T follicular helper cell (primary cell): ENCODE results near the gene C1orf216.
"Not testable (repeated sequence)": the region's sequence is repeated elsewhere in the genome, so short reads cannot be mapped to it uniquely, and the experiment has no call there.

Experiments used
- DNase-seq: peaks from one replicate; pipeline ENCODE4 v3.0.0-alpha.2; 2020; ENCODE audit warnings: low read depth

C1orf216 gene

DNA sequence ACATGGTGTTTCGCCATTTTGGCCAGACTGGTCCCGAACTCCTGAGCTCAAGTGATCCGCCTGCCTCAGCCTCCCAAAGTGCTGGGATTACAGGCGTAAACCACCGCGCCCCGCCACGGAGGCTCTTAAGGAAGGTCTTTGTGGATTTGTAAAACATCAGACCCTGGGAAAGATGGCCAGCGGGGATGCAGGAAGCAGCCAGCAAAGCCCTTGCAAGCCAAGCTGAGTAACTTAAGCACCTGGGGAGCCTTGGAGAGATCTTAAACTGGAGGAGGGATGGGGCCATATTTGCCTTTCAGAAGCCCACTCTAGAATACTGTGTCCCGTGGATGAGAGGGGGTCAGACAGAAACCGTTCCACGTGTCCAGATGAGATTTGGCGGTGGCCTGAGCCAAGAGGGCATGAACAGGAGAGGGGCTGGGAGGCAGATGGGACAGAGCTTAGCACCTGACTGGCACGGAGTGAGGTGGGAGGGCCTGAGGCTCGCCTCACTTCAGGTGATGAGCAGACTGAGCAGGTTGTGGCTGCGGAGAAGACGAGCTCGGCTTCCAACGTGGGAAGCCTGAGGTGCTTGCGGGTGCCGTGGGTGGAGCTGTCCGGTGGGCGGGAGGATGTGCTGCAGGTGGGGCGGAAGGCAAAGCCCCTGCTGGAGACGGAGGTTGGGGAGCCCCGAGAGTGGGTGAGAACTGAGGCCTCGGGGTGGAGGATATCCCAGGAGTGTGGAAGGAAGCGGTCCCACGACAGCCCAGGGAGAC is 11.7 kb downstream of the C1orf216 start:
- DNase-seq, result no peak

DNA sequence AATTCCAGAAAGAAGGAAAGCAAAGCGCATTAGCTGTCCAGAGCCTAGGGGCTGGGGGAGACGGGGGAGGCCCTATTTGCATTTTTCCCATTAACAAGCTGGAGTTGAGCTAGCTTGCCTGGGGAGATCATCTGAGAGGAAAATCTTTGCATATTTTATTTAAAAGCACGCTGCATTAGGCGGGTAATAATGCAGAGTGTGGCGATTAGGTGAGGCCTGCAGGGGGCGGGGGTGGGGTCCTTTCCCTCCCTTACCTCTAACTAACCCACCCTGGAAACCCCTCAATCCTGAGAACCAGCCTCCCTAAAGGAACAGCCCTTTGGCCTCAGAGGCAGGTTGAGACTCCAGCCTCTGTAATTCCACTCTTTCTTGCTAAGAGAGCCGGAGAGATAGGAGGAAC is 16.2 kb downstream of the C1orf216 start:
- no peak for DNase-seq

DNA sequence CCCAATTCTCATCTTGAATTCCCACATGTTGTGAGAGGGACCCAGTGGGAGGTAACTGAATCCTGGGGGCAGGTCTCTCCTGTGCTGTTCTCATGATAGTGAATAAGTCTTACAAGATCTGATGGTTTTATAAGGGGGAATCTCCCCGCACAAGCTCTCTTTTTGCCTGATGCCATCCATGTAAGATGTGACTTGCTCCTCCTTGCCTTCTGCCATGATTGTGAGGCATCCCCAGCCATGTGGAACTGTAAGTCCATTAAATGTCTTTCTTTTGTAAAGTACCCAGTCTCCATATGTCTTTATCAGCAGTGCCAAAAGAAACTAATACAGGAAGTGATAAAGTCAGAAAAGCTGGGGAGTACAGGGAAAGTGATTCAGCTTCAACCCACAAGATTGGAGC is 19.5 kb downstream of the C1orf216 start:
- DNase-seq, result not testable (repeated sequence)

DNA sequence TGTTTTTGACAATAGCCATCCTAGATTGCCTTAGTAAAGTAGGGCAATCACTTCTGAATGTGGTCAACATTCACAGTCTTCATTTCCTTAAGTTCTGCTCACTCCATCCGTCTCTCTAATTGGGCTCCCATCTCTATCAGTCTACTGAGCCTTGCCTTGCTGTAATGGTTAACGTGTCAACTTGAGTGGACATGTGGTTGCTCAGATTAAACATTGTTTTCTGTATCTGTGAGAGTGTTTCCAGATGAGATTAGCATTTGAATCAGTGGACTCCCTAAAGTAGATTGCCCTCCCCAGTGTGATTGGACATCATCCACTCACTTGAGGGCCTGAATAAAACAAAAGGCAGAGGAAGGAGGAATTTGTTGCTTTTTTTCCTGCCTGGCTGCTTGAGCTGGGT is 26.4 kb downstream of the C1orf216 start:
- no peak for DNase-seq

DNA sequence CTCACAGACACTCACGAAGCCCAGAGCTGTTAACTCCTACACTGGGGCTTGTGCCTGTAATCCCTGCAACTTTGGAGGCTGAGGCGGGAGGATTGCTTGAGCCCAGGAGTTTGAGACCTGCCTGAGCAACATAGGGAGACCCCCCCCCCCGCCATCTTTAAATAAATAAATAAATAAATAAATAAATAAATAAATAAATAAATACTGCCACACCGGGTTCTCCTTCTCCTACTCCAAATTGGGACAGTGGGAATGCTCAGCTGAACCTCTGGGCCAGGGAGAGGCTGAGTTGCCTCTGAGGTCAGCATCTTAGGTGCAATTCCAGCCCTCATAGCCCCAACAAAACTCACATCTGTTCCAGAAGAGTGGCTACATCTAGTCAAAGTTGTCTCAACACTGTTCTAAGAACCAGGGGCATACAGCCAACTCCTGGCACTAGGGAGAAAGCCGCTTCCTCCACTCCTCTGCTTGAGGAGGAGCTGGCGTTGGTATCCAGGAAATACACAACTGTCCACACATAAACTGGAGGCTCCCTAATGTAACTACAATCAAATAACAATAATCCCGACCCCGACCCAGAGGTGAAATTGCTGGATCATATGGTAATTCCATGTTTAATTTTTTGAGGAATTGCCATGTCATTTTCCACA is 27.0 kb downstream of the C1orf216 start:
- no peak for DNase-seq

DNA sequence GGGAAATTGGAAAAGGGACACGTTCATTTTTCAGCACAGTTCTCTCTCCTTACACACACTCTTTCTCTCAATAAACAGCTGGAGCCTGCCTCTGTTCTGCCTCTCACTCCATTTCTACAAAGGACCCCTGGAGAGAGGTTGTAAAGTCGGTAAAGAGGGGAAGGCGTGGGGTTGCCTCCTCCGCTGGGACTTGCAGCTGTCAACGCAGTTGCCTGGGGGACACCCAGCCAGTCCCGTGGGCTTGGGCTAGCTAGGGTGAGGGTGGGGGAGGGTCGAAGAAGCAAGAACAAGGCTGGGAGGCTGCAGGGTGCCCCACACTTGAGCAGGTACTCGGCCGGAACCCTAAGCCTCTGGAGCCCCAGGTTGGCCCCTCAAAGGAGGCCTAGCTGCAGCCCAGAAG is 27.6 kb downstream of the C1orf216 start:
- no peak for DNase-seq

DNA sequence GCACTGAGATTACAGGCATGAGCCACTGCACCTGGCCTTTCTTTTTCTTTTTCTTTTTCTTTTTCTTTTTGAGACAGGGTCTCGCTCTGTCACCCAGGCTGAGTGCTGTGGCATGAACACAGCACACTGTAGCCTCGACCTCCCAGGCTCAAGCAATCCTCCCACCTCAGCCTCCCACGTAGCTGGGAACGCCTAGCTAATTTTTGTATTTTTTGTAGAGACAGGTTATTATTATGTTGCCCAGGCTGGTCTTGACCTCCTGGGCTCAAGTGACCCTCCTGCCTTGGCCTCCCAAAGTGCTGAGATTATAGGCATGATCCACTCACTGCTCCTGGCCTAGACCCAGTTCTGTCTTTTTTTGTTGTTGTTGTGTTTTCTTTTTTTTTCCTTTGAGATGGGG is 28.6 kb downstream of the C1orf216 start:
- not testable (repeated sequence) for DNase-seq

DNA sequence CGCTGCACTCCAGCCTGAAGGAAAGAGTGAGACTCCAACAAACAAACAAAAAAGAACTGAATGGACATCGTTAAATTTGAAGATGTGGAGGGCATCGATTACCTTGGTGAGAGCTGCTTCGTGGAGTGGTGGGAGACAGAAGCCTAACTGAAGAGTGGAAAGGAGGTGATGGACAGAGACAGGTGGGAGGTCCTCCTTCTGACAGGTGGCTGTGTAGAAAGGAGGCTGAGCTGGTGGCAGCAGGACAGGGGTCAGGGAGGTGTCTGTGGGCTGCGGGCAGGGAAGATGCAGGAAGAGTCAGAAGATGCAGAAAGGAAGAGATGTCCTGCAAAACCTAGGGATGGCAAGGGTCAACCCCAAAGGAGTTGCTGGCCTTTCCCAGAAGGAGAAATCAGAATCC is 30.5 kb downstream of the C1orf216 start:
- no peak for DNase-seq

DNA sequence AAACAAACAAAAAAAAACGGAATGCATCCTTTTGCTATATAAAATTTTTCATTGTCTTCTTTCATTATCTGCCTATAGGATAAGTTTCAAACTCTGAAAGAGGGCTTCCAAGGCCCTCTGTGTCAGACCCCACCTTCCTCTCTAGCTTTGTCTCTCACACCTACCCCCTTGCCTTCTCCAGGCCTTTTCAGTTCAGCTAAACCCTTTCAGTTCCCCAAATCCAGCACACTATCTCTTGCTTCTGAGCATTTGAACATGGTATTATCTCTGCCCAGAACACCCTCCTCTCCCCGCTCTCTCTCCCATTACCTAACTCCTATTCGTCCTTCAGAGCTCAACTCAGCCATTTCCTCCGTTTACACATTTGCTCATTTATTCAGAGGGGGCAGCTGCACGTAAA is 35.7 kb downstream of the C1orf216 start:
- DNase-seq, result no peak

DNA sequence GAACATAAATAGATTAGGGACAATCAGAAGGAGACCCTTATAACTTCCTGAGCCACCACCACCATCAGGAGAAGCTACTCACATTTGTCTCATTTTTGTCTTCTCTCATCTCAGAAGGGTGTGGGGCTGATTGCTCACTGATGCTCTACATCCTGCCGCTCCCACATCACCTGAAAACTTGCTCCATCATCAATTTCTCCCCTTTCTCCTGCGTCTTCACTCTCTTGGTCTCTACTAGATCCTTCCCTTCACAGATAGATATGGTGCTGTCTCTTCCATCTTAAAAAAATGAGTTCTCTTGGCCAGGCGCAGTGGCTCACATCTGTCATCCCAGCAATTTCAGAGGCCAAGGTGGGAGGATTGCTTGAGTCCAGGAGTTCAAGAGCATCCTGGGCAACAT is 38.4 kb downstream of the C1orf216 start:
- DNase-seq, result no peak

DNA sequence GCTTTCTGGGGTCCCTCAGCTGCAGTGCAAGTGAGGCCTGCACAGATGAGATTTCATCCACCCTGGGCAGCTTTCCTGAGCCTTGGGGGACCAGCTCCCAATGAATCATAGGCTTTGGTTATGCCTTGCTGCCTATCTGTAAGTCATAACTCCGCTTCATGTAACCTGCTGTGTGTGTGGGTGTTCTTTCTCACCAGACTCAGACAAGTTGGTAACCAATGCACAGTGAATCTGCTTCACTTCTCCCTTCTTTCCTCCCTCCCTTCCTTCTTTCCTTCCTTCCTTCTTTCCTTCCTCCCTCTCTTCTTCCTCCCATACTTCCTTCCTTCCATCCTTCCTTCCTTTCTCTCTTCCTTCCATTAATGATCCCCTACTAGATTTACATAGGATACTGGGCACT is 42.9 kb downstream of the C1orf216 start:
- no peak for DNase-seq

DNA sequence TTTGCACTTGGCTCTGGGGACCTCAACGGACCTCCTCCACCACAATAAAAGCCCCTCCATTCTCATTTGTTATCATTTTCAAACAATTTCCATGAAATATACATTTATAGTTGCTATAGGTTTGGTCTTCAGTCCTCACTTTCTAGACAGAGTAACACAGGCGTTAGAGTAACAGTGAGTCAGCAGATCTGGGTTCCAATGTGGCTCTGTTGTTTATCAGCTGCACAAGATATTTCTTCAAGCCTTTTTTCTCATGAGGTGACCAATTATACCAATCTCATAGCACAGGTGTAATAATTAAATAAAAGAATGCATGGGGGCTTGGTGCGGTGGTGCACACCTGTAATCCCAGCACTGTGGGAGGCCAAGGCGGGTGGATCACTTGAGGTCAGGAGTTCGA is 44.6 kb downstream of the C1orf216 start:
- DNase-seq, result no peak

DNA sequence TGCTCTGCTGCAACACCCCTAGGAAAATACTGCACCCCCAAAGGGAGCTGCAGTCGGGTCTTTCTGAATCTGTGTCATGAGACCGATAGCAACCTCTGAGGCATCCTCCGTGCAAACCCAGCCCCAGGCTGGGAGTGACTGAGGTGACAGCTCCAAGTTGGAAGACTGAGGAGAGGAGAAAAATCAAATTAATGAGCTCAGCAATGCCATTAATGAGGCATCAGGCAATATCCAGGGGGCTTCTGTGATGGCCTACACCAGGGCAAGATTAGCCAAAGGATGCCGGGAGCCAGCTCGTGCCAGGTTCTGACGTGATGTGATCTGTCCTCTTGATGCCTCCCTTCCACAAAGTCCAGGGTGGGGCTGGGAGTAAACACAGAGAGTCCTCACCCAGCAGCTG is 46.6 kb downstream of the C1orf216 start:
- DNase-seq, result no peak

DNA sequence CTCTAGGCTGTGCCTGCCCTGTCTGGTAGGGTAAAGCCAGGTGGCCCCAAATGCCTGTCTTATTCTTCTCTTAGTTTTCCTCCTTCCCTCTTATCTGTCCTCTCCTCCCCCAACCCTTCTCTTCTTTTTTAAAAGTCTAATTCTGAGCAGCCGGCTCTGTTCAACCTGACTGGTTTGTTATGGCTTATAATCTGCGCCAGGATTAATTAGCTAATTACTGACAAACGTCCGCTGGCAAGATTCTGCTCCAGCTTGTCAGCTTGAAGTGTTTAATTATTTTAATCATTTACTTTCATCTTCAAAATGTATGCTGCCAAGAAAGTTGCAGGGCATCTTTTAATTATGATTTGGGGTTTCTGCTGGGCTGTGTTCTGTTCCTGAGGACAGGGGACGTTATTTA is 50.2 kb downstream of the C1orf216 start:
- DNase-seq, result no peak

DNA sequence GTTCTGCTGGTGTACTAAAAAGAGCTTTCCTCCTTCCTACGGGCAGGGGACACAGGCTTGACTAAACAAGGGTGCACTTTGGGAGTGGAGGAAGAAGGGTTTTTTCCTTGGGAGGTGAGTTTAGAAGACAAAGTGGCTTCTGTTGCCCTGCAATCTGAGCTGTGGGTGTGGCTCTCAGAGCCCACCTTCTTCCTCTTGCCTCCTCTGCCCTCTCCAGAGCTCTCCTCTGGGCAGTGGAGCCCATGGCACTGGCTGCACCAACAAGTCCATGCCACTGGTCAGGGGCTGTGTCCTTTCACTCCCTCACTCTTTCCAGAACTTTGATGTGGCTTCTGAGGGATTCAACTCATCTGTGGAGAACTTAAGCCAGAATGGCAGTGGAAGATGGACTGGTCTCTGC is 51.8 kb downstream of the C1orf216 start:
- no peak for DNase-seq

DNA sequence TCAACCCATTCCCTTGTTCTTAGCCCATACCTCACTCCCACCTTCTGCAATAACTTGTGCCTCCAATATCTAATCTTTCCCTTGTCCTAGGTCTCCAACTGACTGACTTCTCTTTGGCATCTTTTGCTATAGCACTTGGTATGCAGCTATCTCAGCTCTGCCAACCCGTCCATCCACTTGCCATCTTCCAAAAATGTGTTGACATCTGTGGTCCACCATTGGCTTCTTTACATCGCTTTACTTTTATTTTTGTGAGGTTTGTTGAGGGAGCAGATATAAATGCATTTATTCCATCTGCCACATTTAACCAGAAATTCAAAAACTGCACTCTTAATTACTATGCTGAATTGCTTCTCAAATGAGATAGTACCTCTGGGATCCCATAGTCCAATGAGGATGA is 52.5 kb downstream of the C1orf216 start:
- no peak for DNase-seq
